Stimulated activated CD8-positive, alpha-beta memory T cell treated with anti-CD3 and anti-CD28 coated beads, Interleukin-7, amount 100 ng/mL, for 4 hours (primary cell): ENCODE data around the gene CREB5.

Experiments
- DNase-seq, 2 donors: peaks; one replicate each; pipeline ENCODE4 v3.0.0-alpha.2; 2020; ENCODE audit warnings: low read depth in 2 of 2

Gene CREB5

DNA sequence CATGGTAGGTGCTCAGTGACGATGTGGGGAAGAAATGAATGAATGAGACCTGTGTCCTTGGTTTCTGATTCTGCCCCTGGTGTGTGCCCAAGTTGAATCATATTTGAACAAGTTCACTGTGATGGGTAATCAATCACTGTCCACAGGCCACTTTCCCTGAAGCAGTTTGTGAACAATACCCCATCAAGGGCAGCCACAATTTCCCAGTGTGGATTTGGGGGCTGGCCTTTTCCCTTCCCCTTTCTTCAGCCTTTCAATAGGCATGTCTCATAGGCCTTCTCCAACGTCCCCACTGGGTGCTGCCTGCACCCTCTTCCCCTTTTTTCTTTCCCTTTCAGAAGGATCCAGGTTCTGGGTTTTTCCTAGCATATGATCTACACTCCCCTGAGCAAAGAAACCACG lies 64.7 kb downstream of the CREB5 start:
- no peak for DNase-seq

DNA sequence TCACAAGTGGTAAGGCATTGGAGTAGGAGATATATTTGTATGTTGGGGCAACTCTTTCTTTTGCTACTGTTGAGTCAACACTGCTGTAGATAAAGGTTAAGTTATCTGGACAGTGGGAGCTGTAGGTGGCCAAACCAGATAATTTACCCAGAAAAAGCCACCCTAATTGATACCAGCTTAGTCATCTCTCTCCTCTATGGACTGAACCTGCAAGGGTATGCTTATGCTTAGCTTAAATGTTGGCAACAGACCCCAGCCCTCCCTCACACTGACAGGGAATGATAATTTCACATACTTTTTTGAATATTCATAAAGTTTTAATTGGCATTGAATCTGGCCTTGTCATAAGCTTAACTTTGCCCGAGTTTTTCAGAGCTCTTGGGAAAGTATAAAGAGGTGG lies 66.3 kb downstream of the CREB5 start:
- DNase-seq: no peak

DNA sequence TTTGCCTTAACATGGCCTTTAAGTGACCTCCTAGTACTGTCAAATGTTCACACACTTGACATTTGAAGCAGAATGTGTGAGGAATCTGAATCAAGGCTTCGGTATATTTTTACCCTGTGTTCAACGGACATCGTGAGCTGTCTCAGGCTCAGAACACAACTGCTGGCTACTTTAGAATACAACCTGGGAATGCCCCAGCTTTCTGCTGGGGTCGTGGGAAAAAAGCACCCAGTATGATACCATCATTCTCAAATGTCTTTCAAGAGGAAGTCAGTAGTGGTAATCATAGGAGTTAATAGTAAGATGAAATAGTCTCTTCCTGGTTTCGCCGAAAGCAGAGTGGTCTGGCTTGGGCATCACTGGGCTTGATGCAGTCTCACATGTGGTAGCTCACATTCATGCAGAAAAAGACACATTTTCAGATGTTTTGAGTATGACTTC lies 67.2 kb downstream of the CREB5 start:
- DNase-seq: no peak

DNA sequence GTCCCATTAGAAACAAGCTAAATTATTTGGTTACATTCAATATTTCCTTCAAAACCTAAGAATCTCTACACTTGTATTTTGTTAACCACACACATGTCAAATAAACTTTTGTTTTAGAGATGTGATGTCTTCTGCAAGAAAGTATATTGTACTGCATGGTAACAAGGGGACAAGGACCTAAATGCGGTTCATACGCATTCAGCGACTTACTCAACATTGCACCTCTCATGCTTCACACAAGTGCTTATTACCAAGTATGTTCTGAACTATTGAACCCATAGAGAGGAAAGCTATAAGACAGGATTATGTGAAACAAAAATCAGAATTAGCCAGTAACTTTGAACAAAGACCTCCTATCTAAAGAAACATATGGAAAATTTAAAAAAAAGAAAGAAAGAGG lies 68.3 kb downstream of the CREB5 start:
- DNase-seq: no peak

DNA sequence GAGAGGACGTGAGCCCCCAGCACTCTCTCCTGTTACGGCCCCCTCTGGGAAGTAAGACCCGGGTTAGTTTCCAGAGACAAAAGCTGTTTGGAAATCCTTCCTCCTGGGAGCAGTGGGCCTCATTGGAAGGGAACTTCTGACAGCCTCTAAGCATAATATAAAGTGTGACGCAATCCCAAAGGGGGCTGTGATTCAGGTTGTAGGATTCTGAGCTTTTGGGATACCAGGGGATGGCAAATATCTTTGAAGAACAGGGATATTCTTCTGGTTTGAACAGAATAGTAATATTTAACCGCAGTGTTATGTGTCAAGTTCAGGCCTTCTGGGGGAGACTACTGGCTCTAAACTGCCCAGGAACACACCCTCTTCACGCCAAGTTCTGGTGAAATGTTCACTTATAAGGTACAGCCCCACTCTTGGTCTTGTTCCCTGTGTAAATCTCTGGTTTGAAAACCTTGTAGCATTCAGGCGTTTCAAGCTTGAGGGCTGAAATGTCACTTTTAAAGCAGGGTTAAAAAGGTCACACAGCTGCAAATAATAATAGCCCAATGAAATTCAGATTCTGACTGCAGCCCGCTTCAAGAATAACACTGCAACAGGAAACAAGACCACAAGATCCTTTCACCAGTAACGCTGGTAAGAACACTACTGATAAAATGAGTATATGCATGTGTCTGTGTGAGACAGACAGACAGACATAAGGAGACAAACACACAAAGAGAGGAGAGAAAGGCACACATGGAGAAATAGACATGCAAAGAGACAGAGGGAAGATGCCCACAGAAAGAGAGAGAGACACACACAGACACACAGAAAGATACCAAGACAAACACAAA lies 69.0 kb downstream of the CREB5 start:
- DNase-seq: no peak

DNA sequence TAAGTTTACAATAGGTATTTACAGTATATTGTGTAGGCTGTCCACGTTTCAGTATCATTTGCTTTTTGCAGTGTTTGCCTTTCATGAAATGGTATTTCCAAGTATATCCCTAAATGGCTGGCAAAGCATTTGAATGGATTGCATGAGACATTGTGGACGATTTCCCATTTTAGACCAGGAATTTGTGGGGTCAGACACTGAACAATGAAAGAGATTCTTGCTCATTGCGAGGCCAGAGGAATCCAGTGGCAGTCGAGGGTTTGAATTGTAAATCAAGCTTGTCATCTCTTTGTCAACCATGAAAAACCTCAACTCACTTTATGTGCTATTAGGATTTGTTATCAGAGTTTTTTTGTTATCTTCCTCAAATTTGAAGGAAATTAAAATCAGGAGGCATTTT lies 70.8 kb downstream of the CREB5 start:
- no peak for DNase-seq

DNA sequence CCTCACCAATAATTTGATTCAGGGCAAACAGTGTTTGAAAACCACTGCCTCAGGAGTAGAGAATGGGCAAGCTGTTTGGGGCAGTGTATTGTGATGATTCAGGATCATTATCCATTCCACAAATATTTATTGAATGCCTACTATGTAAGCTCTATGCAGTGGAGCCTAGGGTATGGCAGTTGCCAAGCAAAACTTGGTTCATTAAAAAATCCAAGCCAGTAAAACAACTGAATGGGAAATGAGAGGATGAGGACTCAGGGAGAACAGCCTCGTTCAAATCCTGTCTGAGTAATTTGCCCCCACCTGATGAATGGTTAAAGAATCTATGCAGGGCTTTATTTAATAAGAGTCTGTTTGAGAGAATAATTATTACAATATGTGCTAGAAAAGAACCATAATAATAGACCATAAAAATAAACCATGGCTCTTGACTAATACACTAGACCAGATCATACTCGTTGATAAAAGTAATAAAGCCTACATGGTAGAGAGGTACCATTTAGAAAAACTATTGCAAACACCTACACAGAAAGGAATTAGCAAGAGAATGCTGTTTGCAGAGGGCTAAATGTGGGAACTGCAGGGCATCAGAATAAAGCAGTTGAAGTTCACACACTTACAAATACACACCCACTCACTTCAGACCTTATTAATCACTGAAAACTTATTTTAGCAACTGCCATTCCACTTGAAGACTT lies 71.7 kb downstream of the CREB5 start:
- DNase-seq: no peak

DNA sequence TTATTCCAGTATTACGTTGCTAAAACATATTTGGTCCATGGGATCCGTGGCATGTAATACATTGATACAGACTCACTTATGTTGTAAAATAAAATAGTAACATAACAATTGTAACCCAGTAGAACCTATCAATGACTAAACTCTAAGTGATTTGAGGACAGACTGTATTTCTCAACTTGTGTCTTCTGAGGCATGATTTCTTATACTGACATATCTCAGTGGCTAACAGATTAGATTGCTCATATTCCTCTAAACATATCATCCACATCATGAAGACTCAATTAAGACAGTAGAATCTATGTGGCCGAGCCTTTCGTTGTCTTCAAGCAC lies 72.3 kb downstream of the CREB5 start:
- no peak for DNase-seq

DNA sequence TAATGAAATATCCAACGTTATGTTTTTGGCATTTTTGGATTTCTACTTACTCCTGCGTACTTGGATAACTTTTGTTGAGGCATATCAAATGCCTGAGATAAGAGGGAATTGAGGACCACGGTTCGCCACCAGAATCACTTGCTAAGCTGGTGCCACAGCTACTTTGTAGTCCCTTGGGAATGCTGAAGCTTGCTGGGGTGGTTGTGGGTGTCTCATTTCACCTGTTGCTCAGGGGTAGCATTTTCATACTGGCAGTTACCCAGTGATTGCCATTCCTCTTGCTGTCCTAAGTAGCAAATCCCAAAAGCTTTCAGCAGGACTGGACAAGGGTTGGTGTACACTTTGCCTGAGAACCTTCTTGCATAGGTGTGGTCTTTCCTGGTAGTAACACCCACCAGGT lies 75.2 kb downstream of the CREB5 start:
- DNase-seq: no peak

DNA sequence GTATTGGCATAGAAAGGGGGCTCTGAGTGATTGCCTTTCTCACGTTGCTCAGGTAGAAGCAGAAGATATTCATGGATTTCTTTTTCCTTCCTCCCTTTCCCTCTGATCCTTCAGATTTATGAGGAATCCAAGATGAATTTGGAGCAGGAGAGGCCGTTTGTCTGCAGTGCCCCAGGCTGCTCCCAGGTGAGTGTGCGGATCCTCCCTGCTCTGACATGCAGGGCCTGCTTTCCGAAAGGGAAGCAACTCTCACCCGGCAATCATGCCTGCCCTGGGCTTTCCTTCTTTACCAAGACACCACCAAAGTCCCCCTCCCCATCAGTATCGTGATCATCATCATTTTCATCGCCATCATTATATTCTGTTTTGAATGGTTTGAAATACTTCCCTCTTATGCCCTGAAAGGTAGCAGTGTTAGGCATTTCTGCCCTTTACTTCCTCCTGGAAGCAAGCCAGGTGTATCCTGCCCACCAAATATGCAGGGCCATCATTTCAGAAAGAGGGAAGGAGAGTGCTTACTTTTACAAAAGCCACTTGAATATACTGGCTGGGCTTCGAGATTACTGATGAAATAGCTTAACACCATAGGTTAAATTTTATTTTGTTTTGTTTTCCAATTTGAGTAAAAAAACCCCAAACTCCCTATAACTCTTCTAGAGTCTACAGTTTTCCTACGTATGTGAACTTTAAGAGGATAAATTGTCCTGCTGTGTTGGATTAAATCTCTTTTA lies 75.9 kb downstream of the CREB5 start:
- DNase-seq: no peak

DNA sequence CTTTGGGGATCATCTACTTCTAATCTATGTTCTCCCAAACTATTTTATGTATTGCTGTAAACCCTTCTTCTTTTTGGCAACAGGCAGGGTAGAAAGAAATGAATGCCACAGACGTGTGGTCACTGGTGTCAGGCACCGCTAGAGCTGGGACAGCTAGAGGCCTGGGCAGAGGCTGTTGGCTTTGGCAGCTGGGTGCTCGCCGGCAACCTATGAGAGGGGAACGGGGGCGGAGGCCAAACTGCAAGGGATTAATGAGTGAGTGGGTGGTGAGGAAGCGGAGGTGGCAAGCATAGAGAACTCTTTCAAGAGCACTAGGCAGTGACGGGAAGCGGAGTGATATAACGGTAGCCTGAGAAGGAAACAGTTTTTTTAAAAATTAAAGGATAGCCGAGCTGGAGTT lies 78.5 kb downstream of the CREB5 start:
- DNase-seq: no peak

DNA sequence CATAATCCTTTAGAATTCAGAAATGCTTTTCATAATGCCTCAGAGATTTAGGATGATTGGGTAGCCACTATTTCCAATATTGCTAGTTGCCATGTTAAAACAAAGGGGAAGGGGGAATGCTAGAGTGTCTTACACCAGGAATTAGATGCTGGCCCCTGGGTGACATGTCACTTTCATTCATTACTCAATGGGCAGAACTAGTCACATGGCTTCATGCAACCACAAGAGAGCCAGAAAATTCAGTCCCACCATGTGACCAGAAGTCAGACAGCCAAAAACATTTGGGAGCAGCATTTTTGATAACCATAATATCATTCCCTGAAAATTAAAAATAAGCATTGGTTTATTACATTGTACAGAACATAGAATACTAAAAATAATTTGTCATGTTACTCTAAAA lies 81.2 kb downstream of the CREB5 start:
- DNase-seq: no peak

DNA sequence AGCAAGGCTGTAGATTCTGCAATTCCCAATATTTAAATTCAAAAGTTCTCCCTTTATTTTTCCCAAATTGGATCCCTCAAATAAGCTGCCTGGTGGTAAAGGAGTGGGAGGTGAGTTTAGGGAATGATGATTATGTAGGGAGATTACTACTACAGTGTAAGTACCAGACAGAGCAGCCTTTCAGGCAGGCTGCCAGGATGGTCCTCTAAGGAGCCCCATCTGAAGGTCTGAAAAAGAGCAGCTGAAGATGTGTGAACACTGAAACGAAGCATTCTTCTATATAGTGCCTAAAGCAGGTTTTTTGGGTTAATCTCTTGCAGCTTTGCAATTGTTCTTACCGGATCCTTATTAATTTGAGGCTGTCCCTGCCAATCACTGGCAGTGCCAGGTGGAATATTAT lies 84.7 kb downstream of the CREB5 start:
- DNase-seq: no peak

DNA sequence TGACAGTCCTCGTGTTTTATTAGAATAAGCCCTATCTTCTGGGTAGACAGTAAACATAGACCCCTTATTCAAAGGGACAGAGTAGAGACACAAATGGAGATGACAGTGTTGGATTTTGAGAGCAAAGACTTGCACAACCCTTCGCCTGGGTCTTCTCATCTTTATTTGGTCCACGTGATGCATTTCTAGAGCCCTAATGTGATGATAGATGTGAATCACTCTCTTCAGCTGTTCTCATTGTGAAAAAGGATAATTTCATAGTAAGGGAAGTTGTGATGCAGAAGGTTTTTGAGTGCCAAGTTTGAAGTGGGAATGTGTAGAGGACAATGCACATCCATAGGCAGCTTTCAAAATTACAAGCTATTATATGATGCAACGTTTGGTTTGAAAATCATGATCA lies 86.3 kb downstream of the CREB5 start:
- DNase-seq: no peak

DNA sequence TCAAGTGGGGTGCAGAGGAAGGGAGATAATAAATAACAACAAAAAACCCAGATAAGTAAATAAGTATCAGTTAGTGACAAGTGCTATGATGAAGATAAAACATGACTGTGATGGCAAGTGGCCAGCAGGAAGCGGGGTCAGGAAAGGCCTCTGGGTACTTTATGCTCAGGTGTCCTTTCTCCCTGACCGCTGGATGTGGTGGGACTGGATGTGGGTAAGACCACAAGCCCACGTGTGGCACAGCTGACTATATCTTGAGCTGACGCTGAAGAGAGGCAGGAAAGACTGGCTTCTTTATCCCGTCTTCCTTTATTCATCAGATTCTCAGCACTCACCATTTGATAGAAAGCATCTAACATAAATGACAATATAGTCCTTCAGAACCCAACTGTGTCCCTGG lies 87.8 kb downstream of the CREB5 start:
- DNase-seq: no peak

DNA sequence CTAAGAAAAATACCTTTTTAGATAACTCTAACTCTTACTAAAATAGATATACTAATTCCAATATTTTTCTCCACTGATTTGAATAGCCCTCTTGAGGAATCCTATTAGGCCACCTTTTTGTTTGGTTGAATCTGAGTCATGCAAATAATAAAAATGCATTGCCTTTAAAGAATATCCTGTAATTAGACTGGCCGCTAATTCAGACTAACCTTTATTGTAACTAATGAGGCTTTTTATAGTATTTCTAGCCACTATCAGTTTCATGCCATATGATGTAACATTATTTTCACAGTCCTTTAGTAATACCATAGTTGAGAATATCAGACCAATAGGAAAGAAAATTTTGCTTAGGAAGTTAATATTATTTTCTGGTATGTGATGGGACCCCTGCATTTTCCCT lies 90.1 kb downstream of the CREB5 start:
- no peak for DNase-seq

DNA sequence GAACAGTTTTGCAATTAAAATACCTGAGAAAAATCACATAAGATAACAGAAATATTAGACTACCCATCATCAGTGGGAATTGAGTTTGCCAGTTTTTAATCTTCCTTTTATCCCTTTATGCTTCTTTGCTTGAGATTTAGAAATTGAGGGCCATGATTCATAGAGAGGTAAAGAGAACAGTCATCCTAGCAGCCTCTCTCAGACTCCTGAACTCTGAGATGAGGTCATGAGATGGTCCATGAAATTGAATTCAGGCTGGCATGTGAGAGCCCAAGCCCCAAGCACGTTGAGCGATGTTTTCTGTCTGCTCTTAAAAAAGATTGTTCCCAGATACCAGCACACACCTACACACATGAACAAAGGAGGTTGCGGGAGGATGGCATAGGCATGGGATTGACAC lies 91.1 kb downstream of the CREB5 start:
- DNase-seq: no peak

DNA sequence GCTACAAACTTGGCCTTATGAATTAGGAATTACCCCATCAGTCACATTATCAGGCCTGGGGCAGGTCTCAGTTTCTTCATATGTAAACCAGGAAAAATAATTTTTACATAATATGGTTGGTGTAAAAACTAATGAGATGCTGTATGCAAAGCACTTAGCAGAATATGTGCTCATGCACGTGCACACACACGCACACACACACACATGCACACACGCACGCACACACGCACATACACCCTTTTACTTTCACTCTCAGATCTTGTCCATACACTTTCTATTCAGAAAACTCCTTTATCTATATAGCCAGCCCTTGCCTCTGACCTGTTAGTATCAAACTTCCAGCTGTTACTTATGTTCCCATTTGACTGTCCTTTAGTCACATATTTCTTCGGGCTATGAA lies 92.7 kb downstream of the CREB5 start:
- DNase-seq: no peak

DNA sequence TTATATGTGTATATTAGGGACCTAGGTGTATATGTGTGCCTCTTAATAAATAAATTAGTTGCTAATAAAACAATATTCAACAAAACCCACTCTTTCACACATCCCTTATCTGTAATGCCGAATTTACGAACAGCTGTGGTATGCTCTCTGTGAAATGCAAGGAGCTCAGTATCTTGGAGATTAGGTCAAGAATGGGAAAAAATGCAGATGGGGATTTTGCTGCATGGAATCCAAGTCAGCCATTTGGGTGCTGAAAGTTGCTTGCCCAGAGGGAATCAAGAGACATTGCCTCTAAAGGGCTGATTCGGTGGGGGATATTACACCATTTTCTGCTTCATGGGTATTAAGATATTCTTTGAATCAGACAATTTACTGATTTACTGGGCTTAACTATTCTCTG lies 93.5 kb downstream of the CREB5 start:
- no peak for DNase-seq

DNA sequence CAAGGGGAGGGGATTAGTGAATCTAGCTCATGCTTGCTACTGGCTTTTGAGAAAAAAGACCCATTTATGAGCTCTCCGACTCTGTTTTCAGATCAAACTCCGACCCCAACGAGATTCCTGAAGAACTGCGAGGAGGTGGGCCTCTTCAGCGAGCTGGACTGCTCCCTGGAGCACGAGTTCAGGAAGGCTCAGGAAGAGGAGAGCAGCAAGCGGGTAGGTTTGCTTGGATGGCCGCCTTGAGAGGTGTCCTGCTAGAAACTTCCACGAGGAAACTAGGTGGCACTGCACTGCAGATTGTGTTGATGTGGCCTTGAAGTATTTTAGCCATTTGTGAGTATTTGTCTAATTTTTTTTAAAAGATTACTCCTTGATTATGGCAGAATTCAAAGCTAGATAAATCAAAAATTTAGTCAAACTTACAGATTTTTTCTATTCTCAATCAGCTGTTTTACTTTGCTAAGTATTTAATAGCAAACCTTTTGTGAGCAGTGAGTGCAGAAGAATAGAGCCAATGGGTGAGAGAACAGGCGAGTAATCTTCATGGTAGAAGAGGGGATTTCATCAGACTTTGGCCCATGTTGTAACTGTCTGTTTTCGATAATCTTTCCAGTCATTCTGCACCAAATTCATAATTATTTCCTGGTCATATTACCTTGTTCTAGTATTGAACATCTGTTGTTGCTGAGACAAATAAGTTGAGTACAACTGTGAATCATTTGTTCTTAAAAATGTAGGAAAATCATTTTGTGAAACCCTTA lies 95.4 kb downstream of the CREB5 start:
- DNase-seq: no peak

DNA sequence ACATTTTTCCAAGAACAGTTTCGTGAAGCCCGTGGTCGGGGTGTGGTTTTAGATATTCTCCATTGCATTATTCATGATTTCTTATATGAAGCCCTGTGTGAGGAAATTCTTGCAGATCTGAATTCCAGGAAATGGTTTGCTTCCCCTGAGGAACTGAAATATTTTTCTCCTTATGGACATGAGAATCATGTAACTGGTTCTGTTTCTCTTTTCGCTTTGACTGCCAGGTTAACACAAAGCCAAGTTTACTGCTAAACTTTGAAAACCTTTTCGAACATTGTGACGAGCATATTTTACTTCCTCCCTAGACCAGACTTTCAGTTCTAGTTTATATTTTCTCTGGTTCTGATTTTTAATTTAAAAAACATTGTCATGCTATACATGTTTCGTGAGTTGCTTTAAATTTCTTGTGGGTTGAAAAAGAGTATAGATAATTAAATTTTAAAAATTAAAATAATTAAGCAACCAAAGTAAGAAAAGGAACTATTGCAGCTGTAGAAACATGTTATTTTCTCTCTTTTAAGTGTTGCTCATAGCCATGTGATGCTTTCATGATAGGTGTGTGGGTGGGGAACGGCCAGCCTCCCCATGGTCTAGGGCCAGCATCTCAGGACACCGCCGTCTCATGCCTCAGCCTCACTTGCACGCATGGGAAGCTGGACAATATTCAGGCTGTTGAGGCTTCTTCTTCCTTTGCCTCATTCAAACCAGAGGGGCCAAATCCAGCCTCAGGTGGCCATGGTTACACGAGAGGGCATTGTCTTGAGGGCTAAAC lies 97.1 kb downstream of the CREB5 start:
- DNase-seq: no peak

DNA sequence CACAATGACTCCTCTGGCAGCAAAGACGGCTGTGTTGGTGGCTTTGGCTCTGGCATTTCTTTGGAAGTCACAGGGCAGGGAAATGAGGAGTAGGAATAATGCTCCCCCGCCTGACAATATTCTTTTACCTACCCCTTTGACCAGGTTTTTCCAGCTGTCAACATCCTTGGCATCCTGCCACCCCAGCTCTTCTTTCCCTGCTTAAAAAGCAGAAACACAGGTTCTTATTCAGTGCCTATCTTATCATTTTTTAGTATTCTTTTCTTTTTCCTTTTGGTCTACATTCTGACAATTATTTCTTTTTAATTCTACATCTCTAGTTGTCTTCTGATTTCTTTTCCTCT lies 97.7 kb downstream of the CREB5 start:
- no peak for DNase-seq
